GM12801 (cell line): ENCODE measurements around the gene ARFRP1.

Experiments
- CTCF ChIP-seq: IDR thresholded peaks from one replicate; pipeline ENCODE4 v1.5.1; 2011; ENCODE audit warnings: control low read depth; ENCODE audit not compliant: insufficient read length; ENCODE audit errors: extremely low read depth

ARFRP1 gene

DNA sequence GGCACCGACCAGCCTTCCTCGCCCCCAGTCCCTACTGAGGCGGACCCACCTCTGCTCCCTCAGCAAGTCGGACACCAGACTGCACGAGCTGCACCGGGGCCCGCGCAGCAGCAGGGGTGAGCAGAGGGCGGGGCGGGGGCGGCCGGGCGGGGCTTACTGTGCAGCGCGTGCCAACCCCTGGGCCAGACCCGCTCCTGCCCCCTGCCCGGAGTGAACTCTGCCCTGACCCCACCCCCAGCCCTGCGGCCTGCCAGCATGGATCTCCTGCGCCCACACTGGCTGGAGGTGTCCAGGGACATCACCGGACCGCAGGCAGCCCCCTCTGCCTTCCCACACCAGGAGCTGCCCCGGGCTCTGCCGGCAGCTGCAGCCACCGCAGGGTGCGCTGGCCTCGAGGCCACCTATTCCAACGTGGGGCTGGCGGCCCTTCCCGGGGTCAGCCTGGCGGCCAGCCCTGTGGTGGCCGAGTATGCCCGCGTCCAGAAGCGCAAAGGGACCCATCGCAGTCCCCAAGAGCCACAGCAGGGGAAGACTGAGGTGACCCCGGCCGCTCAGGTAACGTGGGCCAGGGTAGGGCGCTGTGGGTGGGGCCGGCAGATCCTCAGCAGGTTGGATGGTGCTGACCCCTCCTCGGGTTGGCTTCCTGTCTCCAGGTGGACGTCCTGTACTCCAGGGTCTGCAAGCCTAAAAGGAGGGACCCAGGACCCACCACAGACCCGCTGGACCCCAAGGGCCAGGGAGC is 30.3 kb upstream of the ARFRP1 start:
- TF ChIP-seq CTCF: no peak

DNA sequence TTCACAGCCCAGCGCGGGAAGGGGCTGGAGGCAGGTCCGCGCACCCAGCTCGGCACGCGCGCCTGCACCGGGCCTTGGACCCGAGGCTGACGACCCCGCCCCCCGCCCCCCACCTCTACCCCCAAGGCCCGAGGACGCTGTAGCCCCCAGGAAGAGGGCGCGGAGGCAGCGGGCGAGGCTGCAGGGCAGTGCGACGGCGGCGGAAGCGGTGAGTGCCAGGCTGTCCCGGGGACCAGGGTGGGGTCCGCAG is 29.8 kb upstream of the ARFRP1 start:
- TF ChIP-seq CTCF: no peak

- no peak for TF ChIP-seq CTCF
These were observed 29.3 kb upstream of the ARFRP1 start for GRCh38 chr20:63736893-63737694.

DNA sequence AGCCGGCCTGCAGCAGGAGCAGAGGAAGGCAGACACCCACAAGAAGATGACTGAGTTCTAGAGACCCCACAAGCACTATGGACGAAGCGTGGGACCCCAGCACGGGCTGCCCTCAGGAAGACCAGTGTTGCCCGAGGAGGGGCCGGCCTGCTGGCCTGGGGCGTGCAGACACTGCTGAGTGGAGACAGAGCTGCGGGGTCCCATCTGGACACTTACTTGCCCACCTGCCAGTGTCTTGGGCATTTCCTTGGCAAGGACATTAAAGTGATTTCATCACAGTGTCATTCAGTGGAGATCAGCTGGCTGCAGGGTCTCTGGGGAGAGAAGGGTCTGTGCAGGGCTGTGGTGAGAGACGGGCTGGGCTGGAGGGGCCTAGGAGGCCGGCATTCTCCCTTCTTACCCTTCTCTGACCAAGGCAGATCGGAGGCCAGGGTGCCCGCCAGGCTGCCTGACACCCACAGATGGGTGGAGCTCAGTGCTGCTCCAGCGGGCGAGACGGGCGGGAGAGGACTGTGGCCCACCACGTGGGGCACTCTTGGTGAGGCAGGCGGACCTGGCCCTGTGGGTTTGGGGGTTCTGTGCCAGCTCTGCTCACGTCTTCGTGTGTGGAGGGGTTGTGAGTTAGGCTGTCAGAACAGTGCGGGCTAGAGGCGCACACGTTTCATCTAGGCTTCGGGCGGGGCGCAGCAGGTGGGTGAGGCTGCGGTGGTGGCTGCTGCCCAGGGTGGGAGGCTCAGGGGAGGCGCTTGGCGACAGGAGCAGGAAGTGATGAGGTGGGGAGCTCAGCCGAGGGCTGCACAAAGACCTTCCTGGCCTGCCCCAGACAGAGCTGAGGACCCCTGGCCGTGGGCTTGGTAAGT is 28.3 kb upstream of the ARFRP1 start, which contains the start of gene LIME1:
TSS of gene LIME1 (plus strand) at position 806 of the 860 bp plus-strand sequence. CDS start 886 bp downstream, outside the sequence.
- no peak for TF ChIP-seq CTCF

GRCh38 chr20:63734946-63735858 is 27.4 kb upstream of the ARFRP1 start:
- no peak for TF ChIP-seq CTCF

GRCh38 chr20:63734111-63734945 is 26.6 kb upstream of the ARFRP1 start:
- no peak for TF ChIP-seq CTCF
